ENCODE measurements around the gene GFRA1. TPM values are rescaled to one million over a fixed set of nuclear protein-coding genes. Genes with fewer than 3 reads are reported as not detected.

The GFRA1 gene
- total RNA-seq, 1 donor from 2014 or later = 122 TPM

GRCh38 chr10:116026315-116026714, 246.7 kb downstream of the GFRA1 start:
- DNase-seq = no peak

- peak; percentile 59 for DNase-seq
Observed at GRCh38 chr10:116024271-116024878, 248.6 kb downstream of the GFRA1 start.

GRCh38 chr10:116017405-116017804, 255.6 kb downstream of the GFRA1 start:
- no peak for DNase-seq

GRCh38 chr10:116015583-116016333, 257.2 kb downstream of the GFRA1 start:
- no peak for DNase-seq

- peak; percentile 73 for DNase-seq
Observed at GRCh38 chr10:116014871-116015582, 258.0 kb downstream of the GFRA1 start.

- DNase-seq = no peak
Observed at GRCh38 chr10:116014326-116014725, 258.7 kb downstream of the GFRA1 start.

GRCh38 chr10:116011929-116012328, 261.1 kb downstream of the GFRA1 start:
- no peak for DNase-seq

GRCh38 chr10:116007256-116007891, 265.6 kb downstream of the GFRA1 start:
- DNase-seq = no peak

Other genes starting within 250 kb of the GFRA1 start
- not detected for gene CCDC172, start 51.2 kb upstream of the GFRA1 start, total RNA-seq
- gene PNLIPRP3, start 154.6 kb upstream of the GFRA1 start, total RNA-seq = not detected